ENCODE data around the gene MAP3K13. TPM values are rescaled to one million over a fixed set of nuclear protein-coding genes. Genes with fewer than 3 reads are reported as not detected.

The MAP3K13 gene
- total RNA-seq, 1 donor from 2014 or later, result 26.4 TPM

GRCh38 chr3:185318141-185318540 is 44.8 kb upstream of the MAP3K13 start:
- TF ChIP-seq CTCF (IDR thresholded peaks at IDR 0.05; ENCODE audit: unreplicated experiment), result no peak
- Mint-ChIP-seq H3K27ac (ENCODE audit: unreplicated experiment) (no peak overlapping the region), H3K27me3 (ENCODE audit: unreplicated experiment) (no peaks in the 10 kb centered on the region), H3K36me3 (ENCODE audit: low read depth, unreplicated experiment) (no peaks in the 10 kb centered on the region), H3K4me1 (ENCODE audit: unreplicated experiment) (peaks cover 11% of the 10 kb centered on the region), H3K9me3 (ENCODE audit: unreplicated experiment) (no peaks in the 10 kb centered on the region), H3K4me3 (ENCODE audit: unreplicated experiment) (no peak overlapping the region)
- DNase-seq (ENCODE audit: low spot score), result no peak

- no peaks in the 10 kb centered on the region for H3K36me3 Mint-ChIP-seq (ENCODE audit: low read depth, unreplicated experiment)
- no peaks in the 10 kb centered on the region for H3K9me3 Mint-ChIP-seq (ENCODE audit: unreplicated experiment)
- no peaks in the 10 kb centered on the region for H3K27me3 Mint-ChIP-seq (ENCODE audit: unreplicated experiment)
- no peak overlapping the region for H3K4me3 Mint-ChIP-seq (ENCODE audit: unreplicated experiment)
- no peak for TF ChIP-seq CTCF (IDR thresholded peaks at IDR 0.05; ENCODE audit: unreplicated experiment)
- peaks cover 16% of the 10 kb centered on the region for H3K4me1 Mint-ChIP-seq (ENCODE audit: unreplicated experiment)
- H3K27ac Mint-ChIP-seq (ENCODE audit: unreplicated experiment), result no peak overlapping the region
- no peak for DNase-seq (ENCODE audit: low spot score)
Measured at GRCh38 chr3:185319801-185320200, 43.1 kb upstream of the MAP3K13 start.

GRCh38 chr3:185320949-185321348 is 42.0 kb upstream of the MAP3K13 start:
- Mint-ChIP-seq H3K4me3 (ENCODE audit: unreplicated experiment) (no peak overlapping the region), H3K9me3 (ENCODE audit: unreplicated experiment) (no peaks in the 10 kb centered on the region), H3K27ac (ENCODE audit: unreplicated experiment) (no peak overlapping the region), H3K4me1 (ENCODE audit: unreplicated experiment) (peaks cover 17% of the 10 kb centered on the region), H3K36me3 (ENCODE audit: low read depth, unreplicated experiment) (peaks cover 3% of the 10 kb centered on the region), H3K27me3 (ENCODE audit: unreplicated experiment) (no peaks in the 10 kb centered on the region)
- no peak for DNase-seq (ENCODE audit: low spot score)
- TF ChIP-seq CTCF (IDR thresholded peaks at IDR 0.05; ENCODE audit: unreplicated experiment), result no peak

- no peaks in the 10 kb centered on the region for H3K9me3 Mint-ChIP-seq (ENCODE audit: unreplicated experiment)
- H3K4me3 Mint-ChIP-seq (ENCODE audit: unreplicated experiment), result no peak overlapping the region
- peak overlapping the region; percentile 62 for H3K27ac Mint-ChIP-seq (ENCODE audit: unreplicated experiment)
- no peak for DNase-seq (ENCODE audit: low spot score)
- peaks cover 16% of the 10 kb centered on the region for H3K4me1 Mint-ChIP-seq (ENCODE audit: unreplicated experiment)
- no peak for TF ChIP-seq CTCF (IDR thresholded peaks at IDR 0.05; ENCODE audit: unreplicated experiment)
- H3K36me3 Mint-ChIP-seq (ENCODE audit: low read depth, unreplicated experiment), result peaks cover 4% of the 10 kb centered on the region
- no peaks in the 10 kb centered on the region for H3K27me3 Mint-ChIP-seq (ENCODE audit: unreplicated experiment)
Measured at GRCh38 chr3:185322101-185322719, 40.7 kb upstream of the MAP3K13 start.

- no peaks in the 10 kb centered on the region for H3K27me3 Mint-ChIP-seq (ENCODE audit: unreplicated experiment)
- H3K4me1 Mint-ChIP-seq (ENCODE audit: unreplicated experiment), result peaks cover 26% of the 10 kb centered on the region
- no peak for DNase-seq (ENCODE audit: low spot score)
- no peak overlapping the region for H3K4me3 Mint-ChIP-seq (ENCODE audit: unreplicated experiment)
- TF ChIP-seq CTCF (IDR thresholded peaks at IDR 0.05; ENCODE audit: unreplicated experiment), result no peak
- H3K27ac Mint-ChIP-seq (ENCODE audit: unreplicated experiment), result no peak overlapping the region
- H3K36me3 Mint-ChIP-seq (ENCODE audit: low read depth, unreplicated experiment), result peaks cover 4% of the 10 kb centered on the region
- H3K9me3 Mint-ChIP-seq (ENCODE audit: unreplicated experiment), result no peaks in the 10 kb centered on the region
Measured at GRCh38 chr3:185325946-185326791, 36.8 kb upstream of the MAP3K13 start.
